ENCODE results near the gene PDX1.

The PDX1 gene

DNA sequence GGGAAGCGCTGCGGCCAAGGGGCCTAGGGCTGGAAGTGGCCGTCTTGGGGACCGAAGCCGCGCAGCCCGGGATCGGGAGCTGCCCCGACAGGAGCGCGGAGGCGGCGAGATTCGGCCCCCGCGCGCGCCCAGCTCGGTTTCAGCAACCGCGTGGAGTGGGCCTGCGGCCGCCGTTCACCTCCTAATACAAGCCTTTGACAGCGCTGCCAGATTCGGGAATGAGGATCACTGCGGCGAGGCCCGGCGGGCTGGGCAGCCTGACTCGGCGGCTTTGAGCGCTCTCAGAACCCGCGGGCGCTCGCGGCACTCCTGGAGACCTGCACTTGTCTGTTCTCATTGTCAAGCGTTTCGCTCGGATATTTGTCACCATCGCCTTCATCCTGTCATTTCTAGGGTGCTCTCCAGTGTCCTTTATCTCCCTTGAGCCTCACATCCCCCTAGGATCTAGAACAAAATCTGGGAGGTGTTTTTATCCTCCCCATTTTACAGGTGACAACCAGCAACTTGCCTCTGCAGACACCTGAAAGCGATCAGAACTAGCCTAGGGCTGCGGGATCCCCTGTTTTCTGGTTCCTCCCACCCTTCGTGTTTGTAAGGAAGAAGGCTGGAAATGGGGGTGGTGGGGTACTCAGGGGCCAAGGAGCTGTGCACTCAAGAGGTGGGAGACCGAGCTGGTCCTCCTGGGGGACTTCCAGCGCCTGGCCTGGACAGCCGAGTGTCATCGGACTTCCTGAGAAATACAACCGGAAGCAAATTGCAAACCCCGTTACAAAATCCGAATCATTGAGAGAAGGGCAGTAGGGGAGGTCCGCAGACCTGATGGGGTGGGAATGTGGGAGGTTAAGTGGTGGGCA lies 50.8 kb downstream of the PDX1 start:
- no peak for DNase-seq

DNA sequence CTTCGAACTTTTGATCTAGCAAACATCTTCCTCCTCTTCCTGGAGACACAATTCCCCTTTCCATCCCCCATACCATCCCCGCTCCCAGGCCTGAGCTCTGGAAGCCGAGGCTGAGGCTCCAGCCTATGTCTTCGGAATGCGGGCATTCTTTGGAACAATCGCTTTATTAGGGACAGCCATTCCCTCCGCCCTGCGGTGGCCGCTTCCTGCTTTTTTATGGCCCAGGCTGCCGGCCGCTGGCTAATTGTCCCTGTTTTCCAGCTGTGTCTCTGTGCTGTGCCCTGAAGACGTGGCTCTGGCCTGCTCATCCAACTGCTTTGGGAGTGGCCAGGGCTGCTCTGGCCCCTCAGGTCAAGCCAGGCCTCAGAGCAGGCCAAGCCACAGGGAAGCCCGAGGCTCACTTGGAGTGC lies 51.4 kb downstream of the PDX1 start:
- DNase-seq, result no peak

DNA sequence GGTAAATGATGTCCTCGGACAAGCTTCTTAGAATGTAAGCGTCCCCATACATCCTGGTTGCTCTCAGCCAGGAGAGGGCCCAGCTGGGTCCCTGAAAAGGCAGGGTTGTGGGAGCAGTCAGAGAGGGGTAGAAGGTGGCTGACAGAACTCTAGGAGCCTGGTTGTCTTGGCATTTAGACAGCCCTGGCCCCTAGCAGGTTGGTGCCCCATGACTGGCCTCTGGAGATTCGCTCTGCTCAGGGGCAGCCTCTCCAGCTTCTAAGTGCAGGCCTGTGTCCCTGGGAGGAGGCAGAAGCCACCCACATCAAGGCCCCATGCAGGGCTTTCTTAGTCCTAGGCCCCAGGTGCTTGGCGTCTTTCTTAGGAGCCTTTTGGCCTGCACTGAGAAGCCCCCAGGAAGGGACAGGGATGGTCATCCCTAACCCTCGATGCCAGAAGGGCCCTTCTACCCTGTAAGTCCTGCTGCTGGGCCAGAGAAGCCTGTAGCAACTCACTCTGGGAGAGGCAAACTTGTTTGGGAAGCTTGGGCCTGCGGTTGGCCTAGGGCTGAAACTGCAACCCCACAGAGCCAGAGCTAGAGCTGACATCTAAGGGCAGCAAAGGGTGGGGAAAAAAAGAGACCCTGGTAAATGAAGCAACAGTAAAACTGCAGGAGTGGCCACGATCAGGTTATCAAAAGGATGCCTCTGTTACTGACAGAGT lies 52.1 kb downstream of the PDX1 start:
- DNase-seq, result no peak

DNA sequence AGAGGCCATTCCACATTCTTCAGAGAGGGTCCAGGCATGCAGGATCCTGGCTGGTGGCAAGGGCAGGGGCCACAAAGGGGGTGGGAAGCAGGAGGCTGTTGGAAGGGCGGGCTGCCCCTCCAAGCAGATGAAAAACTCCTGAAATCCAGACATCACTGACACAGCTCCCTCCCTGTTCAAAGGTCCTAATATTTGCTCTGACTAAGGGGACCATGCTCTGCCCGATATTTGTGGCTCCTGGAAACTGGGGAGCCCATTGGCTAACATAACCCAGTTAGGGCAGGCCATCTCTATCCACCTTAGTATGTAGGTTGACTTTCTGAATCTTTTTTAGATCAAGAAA lies 52.6 kb downstream of the PDX1 start:
- no peak for DNase-seq

DNA sequence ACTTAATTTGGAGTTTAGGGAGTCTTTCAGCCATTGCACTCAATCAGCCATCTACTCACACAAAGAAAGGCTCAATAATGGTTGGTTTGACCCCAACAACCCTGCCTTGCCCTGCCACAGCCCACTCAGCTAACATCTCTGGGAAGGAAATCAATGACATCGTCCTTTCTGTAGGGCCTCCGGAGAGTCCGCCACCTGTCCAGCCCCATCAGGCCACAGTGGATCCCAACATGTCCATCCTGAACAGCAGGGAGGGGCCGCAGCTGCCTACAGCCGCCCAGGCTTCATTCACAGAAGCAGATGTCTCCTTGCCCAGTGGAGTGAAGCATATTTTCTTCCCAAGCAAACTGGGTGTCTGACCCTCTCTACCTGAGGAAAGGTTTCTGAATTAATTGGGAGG lies 53.5 kb downstream of the PDX1 start:
- DNase-seq, result no peak

DNA sequence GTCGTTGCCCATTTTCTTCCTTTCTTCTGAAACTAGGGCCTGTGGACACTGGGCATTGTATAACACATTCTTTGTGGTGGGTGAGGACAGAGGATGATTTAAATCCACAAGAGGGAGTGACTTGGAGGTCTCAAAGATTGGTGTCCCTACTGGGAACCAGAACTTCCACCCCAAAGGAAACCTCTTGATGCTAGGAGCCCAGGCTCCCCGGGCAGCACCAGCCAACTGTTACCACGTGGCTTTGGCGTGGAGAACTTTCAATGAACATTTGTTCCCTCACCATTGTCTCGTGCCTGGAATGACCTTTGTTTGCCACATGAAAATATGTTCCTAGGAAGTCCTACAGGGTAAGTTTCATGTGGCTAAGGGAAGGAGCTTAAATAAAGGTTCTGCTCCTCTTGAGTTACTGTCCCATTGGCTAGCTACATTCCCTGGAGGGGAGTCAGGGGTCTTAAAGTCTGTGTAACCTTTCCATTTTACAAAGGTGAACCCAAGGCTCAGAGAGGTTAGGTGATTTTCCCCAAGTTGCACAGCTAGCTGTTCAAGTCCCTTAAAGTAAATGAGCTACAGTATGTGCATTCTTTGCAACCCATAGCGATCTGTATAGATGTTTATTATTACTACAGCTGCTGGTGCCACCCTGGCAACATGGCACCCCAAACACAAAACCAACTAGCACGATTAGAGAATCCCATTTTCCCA lies 54.3 kb downstream of the PDX1 start:
- no peak for DNase-seq
